ENCODE results near the gene RASSF8.

- TF ChIP-seq POLR2A (IDR thresholded peaks at IDR 0.05): no peak
- TF ChIP-seq CTCF (IDR thresholded peaks at IDR 0.05): no peak
Observed at GRCh38 chr12:26062006-26062405, 103.5 kb downstream of the RASSF8 start.
